NCI-H1436 (cell line): ENCODE measurements around the gene OVCA2.

ENCODE experiments used
- DNase-seq: peaks from one replicate; lab custom pipeline; 2025; lab: John Stamatoyannopoulos, UW

Gene OVCA2

GRCh38 chr17:2034157-2034556, 7.7 kb upstream of the OVCA2 start:
- DNase-seq = no peak

DNA sequence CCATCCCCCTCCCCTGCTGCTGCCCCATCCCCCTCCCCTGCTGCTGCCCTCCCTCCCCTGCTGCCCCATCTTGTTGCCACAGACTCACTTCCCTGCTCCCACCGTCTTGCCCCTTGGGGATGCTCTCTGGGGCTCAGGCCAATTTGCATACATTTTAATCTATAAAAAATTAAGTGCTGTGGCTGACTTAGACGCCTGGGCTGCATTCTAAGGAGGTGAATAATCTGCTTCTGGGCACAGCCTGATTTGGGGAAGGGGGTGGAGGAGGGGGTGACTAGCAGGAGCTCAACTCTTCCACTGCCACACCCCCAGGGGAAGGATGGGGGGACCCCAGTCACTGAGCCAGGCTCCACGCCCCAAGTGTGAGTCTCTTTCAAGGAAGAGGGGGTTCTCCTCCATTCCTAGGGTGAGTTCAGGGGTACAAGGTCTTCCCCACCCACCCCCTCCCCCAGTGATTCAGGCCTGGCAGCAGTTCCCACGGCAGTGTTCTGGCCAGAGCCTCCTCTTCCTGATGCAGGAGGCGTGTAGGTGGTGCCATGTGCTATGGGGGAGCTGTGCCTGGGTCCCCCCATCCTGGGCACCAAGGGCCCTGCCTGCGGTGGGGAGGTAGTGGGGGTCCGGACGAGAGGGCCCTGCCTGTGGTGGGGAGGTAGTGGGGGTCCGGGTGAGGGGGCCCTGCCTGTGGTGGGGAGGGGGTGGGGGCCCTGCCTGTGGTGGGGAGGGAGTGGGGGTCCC, 6.8 kb upstream of the OVCA2 start:
- DNase-seq = peak; percentile 19

DNA sequence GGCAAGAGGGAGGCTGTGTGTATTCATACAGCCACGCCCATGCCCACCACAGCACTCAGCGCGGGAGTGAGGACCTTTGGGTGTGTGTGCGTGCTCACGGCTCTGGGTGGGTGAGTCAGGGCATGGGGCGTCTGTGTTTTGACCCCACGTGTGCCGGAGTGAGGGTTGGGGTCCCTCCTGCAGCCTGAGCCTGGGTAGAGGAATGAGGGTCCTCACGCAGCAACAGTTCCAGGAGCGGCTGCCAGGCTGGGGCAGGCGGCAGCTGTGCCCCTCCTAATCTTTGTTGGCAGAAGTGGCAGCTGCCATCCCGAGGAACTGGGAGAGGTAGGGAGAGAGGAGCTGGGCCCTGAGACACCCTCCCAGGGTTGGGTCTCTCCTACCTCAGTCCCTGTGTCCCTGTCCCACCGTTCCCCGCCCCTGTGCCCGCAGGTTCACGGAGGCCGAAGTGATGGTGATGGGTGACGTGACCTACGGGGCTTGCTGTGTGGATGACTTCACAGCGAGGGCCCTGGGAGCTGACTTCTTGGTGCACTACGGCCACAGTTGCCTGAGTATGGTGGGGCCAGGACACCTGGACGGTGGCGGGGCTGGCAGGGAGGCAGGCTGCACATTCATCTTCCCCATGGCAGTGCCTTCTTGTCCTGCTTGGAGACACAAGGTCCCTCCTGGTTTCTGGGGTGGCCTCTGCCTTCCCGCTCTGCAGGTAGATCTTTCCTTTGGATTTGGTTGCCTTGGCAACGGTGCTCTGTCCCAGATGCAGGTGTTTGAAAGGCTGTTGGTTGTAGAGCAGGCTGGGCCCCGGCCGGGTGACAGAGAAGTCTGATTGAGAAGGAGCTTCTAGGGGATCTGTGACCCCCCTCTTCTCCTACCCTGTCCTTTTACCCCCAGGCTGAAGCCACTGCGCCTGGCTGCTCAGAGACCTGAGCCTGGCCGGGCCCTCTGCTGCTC, 6.0 kb upstream of the OVCA2 start:
- DNase-seq = no peak

DNA sequence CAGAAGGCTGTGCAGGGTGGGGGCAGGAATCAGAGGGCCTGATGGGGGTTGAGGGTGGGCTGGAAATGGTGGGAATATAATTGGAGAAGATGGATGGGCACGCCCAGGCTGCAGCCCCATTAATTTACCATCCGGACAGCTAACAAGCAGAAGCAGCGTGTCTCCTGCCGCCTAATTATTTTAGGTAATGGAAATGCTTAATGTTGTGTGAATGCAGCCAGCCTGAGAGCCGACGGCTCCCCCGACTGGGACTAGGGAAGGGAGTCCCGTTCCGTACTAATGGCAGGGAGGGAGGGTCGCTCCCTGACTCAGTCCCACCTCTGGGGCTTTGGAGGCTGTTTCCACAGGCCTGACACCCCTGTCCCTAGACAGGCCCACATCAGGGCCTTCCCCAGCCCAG, 4.7 kb upstream of the OVCA2 start:
- DNase-seq = no peak

GRCh38 chr17:2040219-2040827, 1.5 kb upstream of the OVCA2 start:
- no peak for DNase-seq

DNA sequence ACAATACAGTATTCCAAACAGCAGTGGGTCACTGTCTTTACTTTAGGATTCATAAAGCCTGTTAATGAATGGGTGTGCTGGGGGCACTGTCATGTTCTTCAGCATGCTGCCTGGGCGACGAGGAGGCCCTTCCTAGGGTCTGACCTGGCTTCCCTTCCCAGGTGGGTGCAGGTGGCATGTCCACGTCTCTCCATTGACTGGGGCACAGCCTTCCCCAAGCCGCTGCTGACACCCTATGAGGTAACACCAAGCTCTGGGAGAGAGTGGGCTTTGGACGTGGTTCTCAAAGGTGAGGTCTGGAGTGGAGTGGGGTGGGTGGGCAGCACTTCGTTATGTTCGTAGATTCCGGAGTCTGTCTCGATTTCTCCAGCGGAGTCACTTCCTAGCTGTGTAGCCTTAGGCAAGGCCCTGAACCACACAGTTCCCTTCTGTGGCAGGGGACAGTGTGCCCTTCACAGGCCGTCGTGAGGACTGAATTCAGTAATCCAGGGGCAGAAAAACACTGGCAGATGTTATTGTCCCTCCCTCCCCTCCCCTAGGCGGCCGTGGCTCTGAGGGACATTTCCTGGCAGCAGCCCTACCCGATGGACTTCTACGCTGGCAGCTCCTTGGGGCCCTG, 771 bp upstream of the OVCA2 start:
- no peak for DNase-seq

- no peak for DNase-seq
These were observed 597 bp downstream of the OVCA2 start for GRCh38 chr17:2042390-2042847.

GRCh38 chr17:2042933-2043332, 1.1 kb downstream of the OVCA2 start:
- DNase-seq = no peak

DNA sequence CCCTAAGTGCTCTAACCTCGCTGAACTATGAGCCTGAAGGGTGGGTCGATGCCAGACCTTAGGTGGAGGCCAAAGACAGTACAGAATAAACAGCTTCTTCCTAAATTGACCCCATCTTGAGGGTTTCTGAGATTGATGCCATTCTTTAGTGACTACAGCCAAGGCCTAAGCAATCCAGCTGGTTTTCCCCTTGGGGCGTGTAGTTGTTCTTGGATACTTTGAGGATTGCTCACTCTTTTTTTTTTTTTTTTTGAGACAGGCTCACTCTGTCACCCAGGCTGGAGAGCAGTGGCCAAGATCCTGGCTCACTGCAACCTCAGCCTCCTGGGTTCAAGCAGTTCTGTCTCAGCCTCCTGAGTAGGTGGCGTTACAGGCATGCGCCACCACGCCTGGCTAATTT, 2.0 kb downstream of the OVCA2 start:
- no peak for DNase-seq

DNA sequence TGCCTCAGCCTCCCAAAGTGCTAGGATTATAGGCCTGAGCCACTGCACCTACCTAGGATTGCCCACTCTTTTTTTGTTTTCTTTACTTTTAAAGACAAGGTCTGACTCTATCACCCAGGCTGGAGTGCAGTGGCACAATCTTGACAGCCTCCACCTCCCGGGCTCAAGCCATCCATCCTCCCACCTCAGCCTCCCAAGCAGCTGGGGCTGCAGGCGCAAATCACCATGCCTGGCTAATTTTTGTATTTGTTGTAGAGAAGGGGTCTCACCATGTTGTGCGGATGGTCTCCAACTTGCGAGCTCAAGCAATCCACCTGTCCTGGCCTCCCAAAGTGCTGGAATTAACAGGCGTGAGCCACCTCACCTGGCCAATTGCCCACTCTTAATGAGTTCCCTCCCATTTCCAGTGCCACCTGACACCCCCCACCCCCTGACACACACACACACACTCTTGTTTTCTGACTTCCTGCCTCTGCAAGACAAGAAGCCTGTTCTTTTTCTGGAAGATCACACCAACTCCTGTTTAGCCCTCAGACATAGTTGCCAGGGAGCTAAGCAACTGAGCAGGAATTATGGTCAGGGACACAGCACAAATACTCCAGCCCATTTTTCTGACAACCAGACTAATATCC, 2.6 kb downstream of the OVCA2 start:
- no peak for DNase-seq

DNA sequence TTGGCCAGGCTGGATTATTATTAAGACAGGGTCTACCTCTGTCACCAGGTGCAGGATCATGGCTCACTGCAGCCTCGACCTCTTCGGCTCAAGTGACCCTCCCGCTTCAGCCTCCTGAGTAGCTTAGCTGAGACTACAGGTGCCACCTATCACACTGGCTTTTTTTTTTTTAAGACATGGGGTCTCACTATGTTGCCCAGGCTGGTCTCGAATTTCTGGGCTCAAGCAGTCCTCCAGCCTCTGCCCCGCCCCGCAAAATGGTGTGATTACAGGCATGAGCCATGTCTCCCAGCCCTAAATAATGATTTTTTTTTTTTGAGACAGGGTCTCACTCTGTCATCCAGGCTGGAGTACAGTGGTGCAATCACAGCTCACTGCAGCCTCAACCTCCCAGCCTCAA, 5.8 kb downstream of the OVCA2 start:
- no peak for DNase-seq

- DNase-seq = no peak
These were observed 7.0 kb downstream of the OVCA2 start for GRCh38 chr17:2048805-2049204.

GRCh38 chr17:2049333-2050299, 7.8 kb downstream of the OVCA2 start:
- DNase-seq = peak; percentile 80

- DNase-seq = peak; percentile 74
These were observed 8.7 kb downstream of the OVCA2 start for GRCh38 chr17:2050300-2051060.

GRCh38 chr17:2051061-2051932, 9.5 kb downstream of the OVCA2 start:
- DNase-seq = peak; percentile 30

DNA sequence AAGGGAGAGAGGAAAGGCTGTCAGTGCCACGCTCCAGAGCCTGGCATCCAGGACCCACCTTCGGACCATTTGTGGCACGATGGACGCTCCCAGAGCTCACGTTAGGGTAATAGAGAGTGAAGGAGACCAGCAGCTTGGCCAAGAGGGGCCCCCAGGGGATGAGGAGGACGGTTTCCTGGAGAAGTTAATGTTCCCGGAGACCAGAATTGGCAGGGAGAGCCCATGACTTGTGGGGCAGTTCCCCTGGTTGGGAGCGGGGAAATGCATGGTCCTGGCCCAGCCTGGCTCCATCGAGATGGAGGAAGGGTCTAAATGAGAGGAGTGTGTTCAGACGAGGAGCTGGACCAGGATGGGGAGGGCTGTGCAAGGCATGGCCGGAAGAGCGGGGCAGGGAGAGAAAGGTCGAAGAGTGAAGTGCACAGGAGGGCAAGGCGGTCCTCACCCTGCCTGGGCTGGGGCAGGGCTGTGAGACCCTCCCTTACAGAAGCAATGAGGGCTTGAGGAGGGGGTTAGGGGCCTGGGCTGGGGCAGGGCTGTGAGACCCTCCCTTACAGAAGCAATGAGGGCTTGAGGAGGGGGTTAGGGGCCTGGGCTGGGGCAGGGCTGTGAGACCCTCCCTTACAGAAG, 10.2 kb downstream of the OVCA2 start:
- DNase-seq = no peak

- peak; percentile 54 for DNase-seq
These were observed 11.8 kb downstream of the OVCA2 start for GRCh38 chr17:2053380-2054261.

GRCh38 chr17:2054262-2054511, 12.4 kb downstream of the OVCA2 start:
- no peak for DNase-seq
